OCI-LY3 (cell line): ENCODE results near the gene GULP1.

ENCODE experiments used
- EZH2phosphoT487 ChIP-seq: fragments of 200-600 bp; shearing (Covaris generic); IDR thresholded peaks from 2 replicates; pipeline ENCODE4 v1.6.1; 2018; ENCODE audit warnings: antibody characterized with exemption, mixed run types, low read depth
- TF ChIP-seq, protein P1 (sequence below): fragments of 200-600, 300-600 bp; sonication (generic); IDR thresholded peaks from 2 replicates; pipeline ENCODE4 v1.5.1; 2014; ENCODE audit warnings: antibody characterized with exemption, low read length, low read depth

DNA sequence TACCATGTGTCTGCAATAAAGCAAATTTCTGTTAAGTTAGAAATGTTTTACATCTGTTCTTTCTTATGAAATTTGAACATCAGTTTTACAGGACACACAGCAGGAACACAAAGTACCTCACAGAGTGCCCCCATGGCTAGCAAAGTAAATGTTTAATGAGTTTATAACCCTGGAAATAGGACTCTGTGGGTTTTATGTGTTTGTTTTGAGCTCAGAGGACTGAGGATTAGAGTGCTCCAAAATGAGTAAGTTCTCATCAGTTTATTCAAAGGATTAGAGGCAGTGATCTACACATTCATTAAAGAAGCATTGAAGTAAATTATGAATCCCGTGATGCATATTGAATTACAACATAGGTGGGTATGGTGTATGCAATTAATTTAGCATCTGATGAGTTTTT is 281.8 kb downstream of the GULP1 start:
- TF ChIP-seq, protein P1, sequence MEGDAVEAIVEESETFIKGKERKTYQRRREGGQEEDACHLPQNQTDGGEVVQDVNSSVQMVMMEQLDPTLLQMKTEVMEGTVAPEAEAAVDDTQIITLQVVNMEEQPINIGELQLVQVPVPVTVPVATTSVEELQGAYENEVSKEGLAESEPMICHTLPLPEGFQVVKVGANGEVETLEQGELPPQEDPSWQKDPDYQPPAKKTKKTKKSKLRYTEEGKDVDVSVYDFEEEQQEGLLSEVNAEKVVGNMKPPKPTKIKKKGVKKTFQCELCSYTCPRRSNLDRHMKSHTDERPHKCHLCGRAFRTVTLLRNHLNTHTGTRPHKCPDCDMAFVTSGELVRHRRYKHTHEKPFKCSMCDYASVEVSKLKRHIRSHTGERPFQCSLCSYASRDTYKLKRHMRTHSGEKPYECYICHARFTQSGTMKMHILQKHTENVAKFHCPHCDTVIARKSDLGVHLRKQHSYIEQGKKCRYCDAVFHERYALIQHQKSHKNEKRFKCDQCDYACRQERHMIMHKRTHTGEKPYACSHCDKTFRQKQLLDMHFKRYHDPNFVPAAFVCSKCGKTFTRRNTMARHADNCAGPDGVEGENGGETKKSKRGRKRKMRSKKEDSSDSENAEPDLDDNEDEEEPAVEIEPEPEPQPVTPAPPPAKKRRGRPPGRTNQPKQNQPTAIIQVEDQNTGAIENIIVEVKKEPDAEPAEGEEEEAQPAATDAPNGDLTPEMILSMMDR, result no peak
- TF ChIP-seq EZH2phosphoT487, result no peak
